Trophoblast cell (in vitro differentiated cells and primary cell): Measurements from ENCODE around the gene DLL3.

Source experiments
- DNase-seq, 2 donors: peaks; one replicate each; pipeline ENCODE4 v3.0.0-alpha.2; 2016
- H2AFZ ChIP-seq: 2 replicates; pipeline ENCODE4 v1.6.1; 2013; ENCODE audit warnings: low read length, moderate library complexity, mild to moderate bottlenecking; ENCODE audit not compliant: insufficient read depth, poor library complexity
- H2AK5ac ChIP-seq: 2 replicates; pipeline ENCODE4 v1.6.1; 2013; ENCODE audit warnings: mild to moderate bottlenecking, low read length
- H2BK120ac ChIP-seq: 2 replicates; pipeline ENCODE4 v1.6.1; 2013; ENCODE audit warnings: low read length, mild to moderate bottlenecking, moderate library complexity; ENCODE audit not compliant: insufficient read depth, poor library complexity
- H2BK12ac ChIP-seq: 2 replicates; pipeline ENCODE4 v1.6.1; 2013; ENCODE audit warnings: mild to moderate bottlenecking, low read length, moderate library complexity
- H2BK5ac ChIP-seq: 2 replicates; pipeline ENCODE4 v1.6.1; 2013; ENCODE audit warnings: low read length, low read depth, moderate library complexity, mild to moderate bottlenecking; ENCODE audit not compliant: poor library complexity
- H3K14ac ChIP-seq: 2 replicates; pipeline ENCODE4 v1.6.1; 2013; ENCODE audit warnings: mild to moderate bottlenecking, low read length
- H3K18ac ChIP-seq: 2 replicates; pipeline ENCODE4 v1.6.1; 2013; ENCODE audit warnings: mild to moderate bottlenecking, low read length
- H3K23ac ChIP-seq: 2 replicates; pipeline ENCODE4 v1.6.1; 2013; ENCODE audit warnings: low read length
- H3K27ac ChIP-seq: 2 replicates; pipeline ENCODE4 v1.5.1; 2013; ENCODE audit warnings: low read depth, mild to moderate bottlenecking, inconsistent platforms, low read length, moderate library complexity
- H3K27me3 ChIP-seq: 2 replicates; pipeline ENCODE4 v1.6.1; 2013; ENCODE audit warnings: inconsistent platforms, mild to moderate bottlenecking, low read length, moderate library complexity; ENCODE audit not compliant: insufficient read depth
- H3K36me3 ChIP-seq, 2 experiments: 1 replicate in 1 of 2; 2 replicates in 1 of 2; pipeline ENCODE4 v1.6.1; 2013; ENCODE audit warnings: low read length in 2 of 2, mild to moderate bottlenecking in 2 of 2, moderate library complexity in 1 of 2; ENCODE audit not compliant: insufficient read depth in 2 of 2, control insufficient read depth in 1 of 2
- H3K4ac ChIP-seq: 2 replicates; pipeline ENCODE4 v1.6.1; 2013; ENCODE audit warnings: low read depth, mild to moderate bottlenecking, low read length, moderate library complexity
- H3K4me1 ChIP-seq, 2 experiments: 1 replicate in 1 of 2; 2 replicates in 1 of 2; pipeline ENCODE4 v1.6.1; 2013; ENCODE audit warnings: low read length in 2 of 2, mild to moderate bottlenecking in 2 of 2, moderate library complexity in 1 of 2; ENCODE audit not compliant: insufficient read depth in 2 of 2, control insufficient read depth in 1 of 2
- H3K4me2 ChIP-seq: 2 replicates; pipeline ENCODE4 v1.6.1; 2013; ENCODE audit warnings: inconsistent platforms, mild to moderate bottlenecking, low read length, moderate library complexity
- H3K4me3 ChIP-seq: 2 replicates; pipeline ENCODE4 v1.5.1; 2013; ENCODE audit warnings: mild to moderate bottlenecking, low read depth, low read length, inconsistent platforms
- H3K79me1 ChIP-seq: one replicate; pipeline ENCODE4 v1.6.1; 2013; ENCODE audit warnings: low read length
- H3K79me2 ChIP-seq: 2 replicates; pipeline ENCODE4 v1.6.1; 2013; ENCODE audit warnings: low read length, mild to moderate bottlenecking; ENCODE audit not compliant: control insufficient read depth, insufficient read depth, poor library complexity
- H3K9ac ChIP-seq: 2 replicates; pipeline ENCODE4 v1.6.1; 2013; ENCODE audit warnings: mild to moderate bottlenecking, low read length
- H3K9me3 ChIP-seq: 2 replicates; pipeline ENCODE4 v1.6.1; 2013; ENCODE audit warnings: low read depth, mild to moderate bottlenecking, control low read depth, inconsistent platforms, low read length; ENCODE audit not compliant: insufficient read depth
- H4K12ac ChIP-seq: 2 replicates; pipeline ENCODE4 v1.6.1; 2013; ENCODE audit warnings: low read depth, mild to moderate bottlenecking, low read length, moderate library complexity
- H4K8ac ChIP-seq: 2 replicates; pipeline ENCODE4 v1.6.1; 2013; ENCODE audit warnings: low read depth, mild to moderate bottlenecking, low read length, moderate library complexity
- H4K91ac ChIP-seq: one replicate; pipeline ENCODE4 v1.6.1; 2013; ENCODE audit warnings: low read depth, mild to moderate bottlenecking, low read length, moderate library complexity
- WGBS: extraction: QIAGEN DNeasy Blood & Tissue Kit; methylation state at CpG from one replicate; pipeline ENCODE4 v1.1.7; 2013; ENCODE audit warnings: missing lambda C conversion rate; ENCODE audit not compliant: insufficient read length, insufficient coverage; ENCODE audit errors: extremely low coverage; 5-methylcytosine and 5-hydroxymethylcytosine counted together

DLL3 gene

GRCh38 chr19:39554701-39555311, 56.1 kb downstream of the DLL3 start:
- no CpG with 5 or more reads among the region's 4 CpGs for WGBS
- Histone ChIP-seq H3K27me3 (no peaks in the 10 kb centered on the region), H3K4me1 (peaks cover 0 to 7% of the 10 kb centered on the region in 2 experiments)

GRCh38 chr19:39555883-39556282, 57.1 kb downstream of the DLL3 start:
- no peak overlapping the region for H2BK120ac ChIP-seq
- no peak overlapping the region for H2BK12ac ChIP-seq
- no peaks in the 10 kb centered on the region for H3K79me1 ChIP-seq
- H2BK5ac ChIP-seq, result no peak overlapping the region
- WGBS, result no CpG with 5 or more reads among the region's 1 CpG
- H3K9ac ChIP-seq, result no peak overlapping the region
- no peak overlapping the region for H3K14ac ChIP-seq
- H3K4me1 ChIP-seq, result peaks cover 0 to 7% of the 10 kb centered on the region in 2 experiments
- no peak overlapping the region for H4K12ac ChIP-seq
- H3K4ac ChIP-seq, result no peak overlapping the region
- H3K4me2 ChIP-seq, result no peak overlapping the region
- H3K18ac ChIP-seq, result no peak overlapping the region
- DNase-seq, result no peak
- H3K27ac ChIP-seq, result no peak overlapping the region
- no peaks in the 10 kb centered on the region for H3K27me3 ChIP-seq
- no peaks in the 10 kb centered on the region for H3K9me3 ChIP-seq
- H3K4me3 ChIP-seq, result peak overlapping the region; percentile 28
- H3K79me2 ChIP-seq, result no peaks in the 10 kb centered on the region
- no peak overlapping the region for H4K8ac ChIP-seq
- no peak overlapping the region for H2AK5ac ChIP-seq
- no peak overlapping the region for H3K23ac ChIP-seq
- H2AFZ ChIP-seq, result no peak overlapping the region
- no peak overlapping the region for H4K91ac ChIP-seq
- no peaks in the 10 kb centered on the region for H3K36me3 ChIP-seq

More at GRCh38 chr19:39554701-39555311, 56.1 kb downstream of the DLL3 start:
- H3K4me3 ChIP-seq, result no peak overlapping the region
- H3K9me3 ChIP-seq, result no peaks in the 10 kb centered on the region
- H3K18ac ChIP-seq, result no peak overlapping the region
- H4K12ac ChIP-seq, result no peak overlapping the region
- no peak overlapping the region for H2BK12ac ChIP-seq
- no peak overlapping the region for H3K27ac ChIP-seq
- H4K8ac ChIP-seq, result no peak overlapping the region
- no peak overlapping the region for H2AFZ ChIP-seq
- no peak overlapping the region for H2AK5ac ChIP-seq
- H3K9ac ChIP-seq, result peak overlapping the region; percentile 31
- H3K79me2 ChIP-seq, result no peaks in the 10 kb centered on the region
- H3K79me1 ChIP-seq, result no peaks in the 10 kb centered on the region
- H3K14ac ChIP-seq, result no peak overlapping the region
- no peak overlapping the region for H2BK120ac ChIP-seq
- no peaks in the 10 kb centered on the region for H3K36me3 ChIP-seq
- no peak overlapping the region for H3K4me2 ChIP-seq
- no peak overlapping the region for H2BK5ac ChIP-seq
- H4K91ac ChIP-seq, result no peak overlapping the region
- no peak overlapping the region for H3K4ac ChIP-seq
- DNase-seq, result no peak
- no peak overlapping the region for H3K23ac ChIP-seq
